OCI-LY3 (cell line): Measurements from ENCODE around the gene WSCD2.

Experiments
- CTCF ChIP-seq: fragments of 200-600, 300-600 bp; sonication (generic); IDR thresholded peaks from 2 replicates; pipeline ENCODE4 v1.5.1; 2014; ENCODE audit warnings: antibody characterized with exemption, low read length, low read depth
- EZH2phosphoT487 ChIP-seq: fragments of 200-600 bp; shearing (Covaris generic); IDR thresholded peaks from 2 replicates; pipeline ENCODE4 v1.6.1; 2018; ENCODE audit warnings: antibody characterized with exemption, mixed run types, low read depth

- TF ChIP-seq CTCF, result no peak
- no peak for TF ChIP-seq EZH2phosphoT487
Measured at GRCh38 chr12:108080363-108080762, 48.7 kb upstream of the WSCD2 start.
